Measurements from ENCODE around the gene ENOPH1.
"Not testable (repeated sequence)": the region's sequence is repeated elsewhere in the genome, so short reads cannot be mapped to it uniquely, and the experiment has no call there.

ENOPH1 gene

DNA sequence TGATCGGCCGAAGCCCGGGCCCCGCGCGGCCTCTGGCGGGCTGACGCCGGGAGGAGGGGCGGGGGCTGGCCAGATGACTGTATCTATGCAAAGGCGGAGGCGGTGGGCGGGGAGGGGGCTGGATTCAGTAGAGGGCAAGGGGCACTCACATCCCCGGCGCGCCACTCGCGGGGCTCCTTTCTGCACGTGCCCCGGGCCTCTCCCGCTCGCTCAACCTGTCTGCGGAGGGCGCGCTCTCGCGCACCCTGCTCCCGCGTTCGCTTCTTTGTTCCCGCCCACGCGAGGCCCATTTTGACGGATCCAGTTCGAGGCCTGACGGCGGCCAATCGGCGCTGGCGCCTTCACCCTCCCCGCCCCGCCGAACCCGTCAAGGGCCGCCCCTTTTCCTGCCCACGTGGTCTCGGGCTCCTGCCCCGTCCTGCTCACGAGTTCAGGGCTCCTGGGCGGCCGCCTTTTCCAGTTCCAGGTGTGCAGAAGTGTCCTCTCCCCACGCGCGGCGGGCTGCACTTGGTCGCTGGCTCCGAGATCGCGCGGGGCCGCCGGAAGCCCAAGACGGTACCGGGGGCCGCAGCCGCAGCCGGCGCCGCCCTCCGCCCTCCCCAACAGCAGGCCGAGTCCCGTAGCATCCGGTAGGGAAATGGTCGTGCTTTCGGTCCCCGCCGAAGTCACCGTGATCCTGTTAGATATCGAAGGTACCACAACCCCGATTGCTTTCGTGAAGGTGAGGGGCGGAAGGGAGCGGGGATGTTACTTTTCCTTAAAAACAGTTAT lies at the start of gene ENOPH1, which contains the start of gene HNRNPDL:
ENOPH1 (plus strand) TSS at position 398 of the 771 bp plus-strand sequence; CDS start at position 638, 240 bp downstream.
HNRNPDL (minus strand) TSS at position 270 of the 771 bp plus-strand sequence. CDS start 772 bp downstream, outside the sequence.
- H3K4me3 ChIP-seq (ENCODE audit: low read depth, low read length): peak within 1 kb of the TSS; percentile 98
- TF ChIP-seq CTCF (IDR thresholded peaks at IDR 0.05; ENCODE audit: low read depth, low read length): no peak

DNA sequence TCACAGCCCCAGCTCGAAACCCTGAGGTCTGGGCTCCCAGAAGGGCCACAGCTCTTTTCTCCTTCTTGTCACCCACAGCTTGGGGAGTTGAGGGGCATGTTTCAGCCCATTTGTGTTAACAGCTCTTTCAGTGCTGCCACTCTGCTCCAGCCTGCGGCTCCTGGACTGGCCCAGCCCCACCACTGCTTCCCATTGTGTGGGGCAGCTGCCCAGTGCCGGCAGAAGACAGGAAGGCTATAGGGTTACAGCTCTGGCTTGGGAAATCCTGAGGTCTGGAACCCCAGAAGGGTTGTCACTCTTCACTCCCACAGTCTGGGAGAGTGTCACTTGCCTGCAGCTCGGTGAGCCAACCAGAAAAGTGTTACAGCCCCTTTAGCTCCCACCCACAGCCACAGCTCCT lies 49.6 kb upstream of the ENOPH1 start:
- no peak for TF ChIP-seq CTCF (IDR thresholded peaks at IDR 0.05; ENCODE audit: low read depth, low read length)
- no peak overlapping the region for H3K4me3 ChIP-seq (ENCODE audit: low read depth, low read length)

DNA sequence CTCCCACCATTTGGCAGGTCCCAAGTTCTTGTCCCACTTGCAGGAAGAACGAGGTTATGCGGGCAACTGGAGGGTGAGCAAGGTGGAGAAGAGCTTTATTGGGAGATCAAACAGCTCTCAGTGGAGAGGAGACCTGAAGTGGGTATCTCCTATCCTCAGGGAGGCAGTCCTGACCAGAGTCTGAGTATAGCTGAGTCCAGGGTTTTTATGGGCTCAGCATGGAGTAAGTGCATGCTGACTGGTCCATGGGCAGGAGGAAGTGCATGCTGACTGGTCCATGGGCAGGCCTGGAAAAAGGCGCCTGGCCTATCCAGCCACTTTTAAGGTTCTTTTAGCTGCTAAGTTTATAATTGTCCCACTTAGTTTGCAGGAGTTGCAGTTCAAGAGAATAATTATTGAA lies 49.2 kb upstream of the ENOPH1 start:
- no peak overlapping the region for H3K4me3 ChIP-seq (ENCODE audit: low read depth, low read length)
- no peak for TF ChIP-seq CTCF (IDR thresholded peaks at IDR 0.05; ENCODE audit: low read depth, low read length)

GRCh38 chr4:82381661-82382296 lies 48.6 kb upstream of the ENOPH1 start:
- no peak overlapping the region for H3K4me3 ChIP-seq (ENCODE audit: low read depth, low read length)
- TF ChIP-seq CTCF (IDR thresholded peaks at IDR 0.05; ENCODE audit: low read depth, low read length): no peak

DNA sequence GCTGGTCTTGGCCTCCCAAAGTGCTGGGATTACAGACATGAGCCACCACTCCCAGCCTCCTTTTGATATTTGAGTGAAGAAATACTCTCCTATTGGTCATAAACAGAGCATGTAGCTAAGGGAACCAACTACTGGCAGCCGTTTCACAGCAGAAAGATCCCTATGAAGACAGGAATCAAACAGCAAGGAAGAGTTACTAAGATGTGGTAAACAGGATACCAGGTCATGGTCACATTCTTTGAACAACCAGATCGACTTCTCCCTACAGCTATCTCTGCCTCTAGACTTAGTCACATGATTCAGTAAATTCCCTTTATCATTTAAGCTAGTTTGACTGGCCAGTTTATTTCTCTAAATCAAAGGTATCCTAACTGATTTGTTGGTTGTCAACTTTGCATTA lies 47.6 kb upstream of the ENOPH1 start:
- TF ChIP-seq CTCF (IDR thresholded peaks at IDR 0.05; ENCODE audit: low read depth, low read length): no peak
- H3K4me3 ChIP-seq (ENCODE audit: low read depth, low read length): no peak overlapping the region

- H3K4me3 ChIP-seq (ENCODE audit: low read depth, low read length): not testable (repeated sequence)
Measured at GRCh38 chr4:82386312-82386711, 44.1 kb upstream of the ENOPH1 start.

DNA sequence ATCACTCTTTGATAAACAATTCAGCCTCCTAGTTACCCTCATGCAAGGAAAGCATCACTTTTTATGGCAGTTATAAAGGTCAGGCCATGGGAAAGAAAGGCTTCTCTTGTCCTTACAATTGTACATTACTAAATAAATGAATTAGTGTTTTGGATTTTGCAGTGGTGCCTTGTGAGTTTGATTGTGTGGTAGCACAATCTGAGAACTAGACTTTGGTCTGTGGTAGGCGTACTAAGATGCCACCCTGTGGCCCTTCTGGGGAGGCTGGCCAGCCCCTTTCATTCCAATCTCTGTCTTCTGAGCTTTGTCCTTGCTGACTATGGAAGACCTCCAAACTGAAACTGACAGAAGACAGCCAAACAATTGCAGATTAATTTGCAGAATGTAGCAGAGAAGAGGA lies 42.0 kb upstream of the ENOPH1 start:
- H3K4me3 ChIP-seq (ENCODE audit: low read depth, low read length): no peak overlapping the region
- TF ChIP-seq CTCF (IDR thresholded peaks at IDR 0.05; ENCODE audit: low read depth, low read length): no peak

GRCh38 chr4:82390061-82390460 lies 40.3 kb upstream of the ENOPH1 start:
- H3K4me3 ChIP-seq (ENCODE audit: low read depth, low read length): not testable (repeated sequence)
